ENCODE results near the gene DPYSL3.

DPYSL3 gene

DNA sequence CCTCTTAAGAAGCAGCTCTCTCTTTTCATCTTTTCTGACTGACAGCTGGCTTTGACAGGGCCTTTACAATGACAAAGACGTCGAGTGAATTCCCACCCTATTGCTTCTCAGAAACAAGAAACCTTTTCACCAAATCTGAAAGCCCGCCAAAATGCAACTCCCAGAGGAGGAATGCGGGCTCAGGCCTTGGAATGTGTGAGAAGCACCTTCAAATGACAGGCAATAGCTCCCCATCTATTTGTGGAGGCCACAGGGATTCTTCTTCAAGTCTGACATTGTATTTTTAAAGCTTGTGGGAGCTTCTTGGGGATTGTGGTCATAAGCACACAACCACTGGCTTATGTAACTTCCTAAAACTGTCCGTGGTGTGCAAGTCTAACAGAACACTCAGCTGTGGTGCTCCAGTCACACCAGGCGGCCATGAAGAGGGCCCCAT, 72.7 kb downstream of the DPYSL3 start:
- Histone ChIP-seq H3K4me1 (ENCODE audit: insufficient read depth, poor library complexity, severe bottlenecking) (no peaks in the 10 kb centered on the region), H3K36me3 (ENCODE audit: low read depth) (no peaks in the 10 kb centered on the region), H3K27me3 (ENCODE audit: insufficient read depth, poor library complexity, severe bottlenecking) (no peaks in the 10 kb centered on the region), H3K4me3 (ENCODE audit: severe bottlenecking) (no peak overlapping the region), H3K9me3 (ENCODE audit: severe bottlenecking) (no peaks in the 10 kb centered on the region), H3K27ac (ENCODE audit: poor library complexity, severe bottlenecking) (no peak overlapping the region)
- peak; percentile 19; the same call in 1 of the 3 replicates for ATAC-seq (ENCODE audit: low read depth)
- DNase-seq (ENCODE audit: low spot score) = no peak
- TF ChIP-seq, protein P1, sequence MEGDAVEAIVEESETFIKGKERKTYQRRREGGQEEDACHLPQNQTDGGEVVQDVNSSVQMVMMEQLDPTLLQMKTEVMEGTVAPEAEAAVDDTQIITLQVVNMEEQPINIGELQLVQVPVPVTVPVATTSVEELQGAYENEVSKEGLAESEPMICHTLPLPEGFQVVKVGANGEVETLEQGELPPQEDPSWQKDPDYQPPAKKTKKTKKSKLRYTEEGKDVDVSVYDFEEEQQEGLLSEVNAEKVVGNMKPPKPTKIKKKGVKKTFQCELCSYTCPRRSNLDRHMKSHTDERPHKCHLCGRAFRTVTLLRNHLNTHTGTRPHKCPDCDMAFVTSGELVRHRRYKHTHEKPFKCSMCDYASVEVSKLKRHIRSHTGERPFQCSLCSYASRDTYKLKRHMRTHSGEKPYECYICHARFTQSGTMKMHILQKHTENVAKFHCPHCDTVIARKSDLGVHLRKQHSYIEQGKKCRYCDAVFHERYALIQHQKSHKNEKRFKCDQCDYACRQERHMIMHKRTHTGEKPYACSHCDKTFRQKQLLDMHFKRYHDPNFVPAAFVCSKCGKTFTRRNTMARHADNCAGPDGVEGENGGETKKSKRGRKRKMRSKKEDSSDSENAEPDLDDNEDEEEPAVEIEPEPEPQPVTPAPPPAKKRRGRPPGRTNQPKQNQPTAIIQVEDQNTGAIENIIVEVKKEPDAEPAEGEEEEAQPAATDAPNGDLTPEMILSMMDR (IDR thresholded peaks at IDR 0.05; ENCODE audit: poor library complexity, severe bottlenecking) = no peak

DNA sequence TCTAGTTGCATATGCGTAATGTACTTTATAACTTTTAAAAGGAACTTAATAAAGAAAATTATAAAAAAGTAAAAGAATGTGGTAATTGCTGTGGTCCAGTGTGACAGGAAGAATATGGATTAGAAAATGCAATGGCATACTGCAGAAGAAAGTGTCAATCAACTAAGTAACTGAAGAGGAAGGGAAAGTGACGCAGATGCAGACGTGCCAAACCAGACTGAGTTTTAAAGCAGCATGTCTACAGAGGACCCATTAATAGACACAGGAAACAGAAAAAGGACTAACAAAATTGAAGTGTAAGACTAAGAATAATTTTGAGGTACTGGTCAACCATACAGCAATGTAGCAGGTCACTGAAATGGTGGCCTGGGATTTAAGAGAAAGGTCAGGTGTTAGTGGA, 73.3 kb downstream of the DPYSL3 start:
- no peaks in the 10 kb centered on the region for H3K4me1 ChIP-seq (ENCODE audit: insufficient read depth, poor library complexity, severe bottlenecking)
- H3K27ac ChIP-seq (ENCODE audit: poor library complexity, severe bottlenecking) = no peak overlapping the region
- H3K36me3 ChIP-seq (ENCODE audit: low read depth) = no peaks in the 10 kb centered on the region
- H3K27me3 ChIP-seq (ENCODE audit: insufficient read depth, poor library complexity, severe bottlenecking) = no peaks in the 10 kb centered on the region
- H3K4me3 ChIP-seq (ENCODE audit: severe bottlenecking) = no peak overlapping the region
- ATAC-seq (ENCODE audit: low read depth) (no peak), DNase-seq (ENCODE audit: low spot score) (no peak)
- H3K9me3 ChIP-seq (ENCODE audit: severe bottlenecking) = no peaks in the 10 kb centered on the region
- TF ChIP-seq, protein P1 (IDR thresholded peaks at IDR 0.05; ENCODE audit: poor library complexity, severe bottlenecking) = no peak

DNA sequence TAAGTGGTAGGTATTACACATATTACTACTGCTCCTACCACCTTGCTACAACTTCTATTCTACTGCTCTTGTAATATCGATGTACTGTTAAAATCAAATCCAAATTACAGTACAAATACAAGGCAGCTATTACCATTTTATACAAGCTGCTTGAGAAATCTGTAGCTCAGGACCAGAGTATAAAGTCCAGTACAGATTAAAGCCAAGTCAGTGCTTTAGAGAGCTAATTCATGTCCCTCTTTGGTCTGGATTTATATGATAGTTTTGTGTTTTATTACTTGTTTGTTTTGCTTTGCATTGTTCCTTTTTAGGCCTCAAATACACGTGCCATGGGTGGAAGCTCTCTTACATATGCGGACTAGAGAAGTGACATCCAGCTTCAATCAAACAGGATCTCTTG, 75.8 kb downstream of the DPYSL3 start:
- Histone ChIP-seq H3K9me3 (ENCODE audit: severe bottlenecking) (no peaks in the 10 kb centered on the region), H3K4me3 (ENCODE audit: severe bottlenecking) (no peak overlapping the region), H3K27me3 (ENCODE audit: insufficient read depth, poor library complexity, severe bottlenecking) (no peaks in the 10 kb centered on the region), H3K27ac (ENCODE audit: poor library complexity, severe bottlenecking) (no peak overlapping the region), H3K4me1 (ENCODE audit: insufficient read depth, poor library complexity, severe bottlenecking) (no peaks in the 10 kb centered on the region), H3K36me3 (ENCODE audit: low read depth) (no peaks in the 10 kb centered on the region)
- ATAC-seq (ENCODE audit: low read depth) (no peak), DNase-seq (ENCODE audit: low spot score) (no peak)
- TF ChIP-seq, protein P1 (IDR thresholded peaks at IDR 0.05; ENCODE audit: poor library complexity, severe bottlenecking) = no peak

DNA sequence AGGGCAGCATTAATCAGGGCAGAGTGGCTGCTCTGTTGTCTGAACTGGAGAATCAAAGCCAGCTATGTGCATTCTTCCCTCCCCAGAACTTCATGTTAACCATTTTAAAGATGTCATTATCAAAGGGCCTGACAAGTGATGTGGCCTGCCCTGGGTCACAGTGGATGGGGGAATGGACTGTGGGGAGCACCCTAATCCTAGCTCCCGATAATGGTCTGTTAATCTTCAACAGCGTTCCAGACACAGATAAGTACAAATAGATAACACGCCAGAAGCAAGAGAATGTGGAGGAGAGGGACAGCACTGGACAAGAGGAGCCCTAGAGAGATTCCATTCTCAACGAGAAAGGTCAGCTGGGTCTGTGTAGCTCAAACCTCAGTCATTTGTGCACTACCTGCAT, 77.5 kb downstream of the DPYSL3 start:
- no peaks in the 10 kb centered on the region for H3K9me3 ChIP-seq (ENCODE audit: severe bottlenecking)
- H3K27me3 ChIP-seq (ENCODE audit: insufficient read depth, poor library complexity, severe bottlenecking) = no peaks in the 10 kb centered on the region
- TF ChIP-seq, protein P1 (IDR thresholded peaks at IDR 0.05; ENCODE audit: poor library complexity, severe bottlenecking) = no peak
- H3K4me1 ChIP-seq (ENCODE audit: insufficient read depth, poor library complexity, severe bottlenecking) = no peaks in the 10 kb centered on the region
- no peaks in the 10 kb centered on the region for H3K36me3 ChIP-seq (ENCODE audit: low read depth)
- DNase-seq (ENCODE audit: low spot score) = no peak
- no peak for ATAC-seq (ENCODE audit: low read depth)
- H3K4me3 ChIP-seq (ENCODE audit: severe bottlenecking) = no peak overlapping the region
- H3K27ac ChIP-seq (ENCODE audit: poor library complexity, severe bottlenecking) = no peak overlapping the region

DNA sequence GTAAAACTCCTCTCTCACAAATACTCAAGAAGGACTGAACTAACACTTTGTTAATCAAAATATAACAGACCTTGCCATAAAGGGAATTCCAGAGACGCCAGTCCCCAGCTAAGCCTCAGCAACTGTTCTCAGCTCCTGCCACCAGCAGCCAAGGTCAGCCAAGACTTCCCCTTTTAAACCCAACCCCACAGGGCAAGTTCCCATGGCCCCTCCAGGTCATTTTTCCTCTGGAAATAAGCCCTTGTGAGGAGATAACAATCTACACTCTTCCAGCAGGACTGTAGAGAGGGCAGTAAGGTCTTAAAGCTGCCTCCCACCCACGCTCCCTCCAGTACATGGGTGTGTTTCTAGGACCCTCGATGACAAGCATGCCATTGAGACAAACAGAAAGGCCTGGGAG, 78.3 kb downstream of the DPYSL3 start:
- H3K36me3 ChIP-seq (ENCODE audit: low read depth) = no peaks in the 10 kb centered on the region
- H3K4me1 ChIP-seq (ENCODE audit: insufficient read depth, poor library complexity, severe bottlenecking) = no peaks in the 10 kb centered on the region
- no peak for DNase-seq (ENCODE audit: low spot score)
- no peak overlapping the region for H3K4me3 ChIP-seq (ENCODE audit: severe bottlenecking)
- no peaks in the 10 kb centered on the region for H3K27me3 ChIP-seq (ENCODE audit: insufficient read depth, poor library complexity, severe bottlenecking)
- TF ChIP-seq, protein P1 (IDR thresholded peaks at IDR 0.05; ENCODE audit: poor library complexity, severe bottlenecking) = no peak
- ATAC-seq (ENCODE audit: low read depth) = no peak
- H3K27ac ChIP-seq (ENCODE audit: poor library complexity, severe bottlenecking) = no peak overlapping the region
- no peaks in the 10 kb centered on the region for H3K9me3 ChIP-seq (ENCODE audit: severe bottlenecking)
